ENCODE data around the gene RPH3AL. TPM values are rescaled to one million over a fixed set of nuclear protein-coding genes. Genes with fewer than 3 reads are reported as not detected.

The RPH3AL gene
- total and polyA plus RNA-seq, 7 donors: 3.7 to 18.5 (median 9.7) TPM

- H3K36me3 ChIP-seq (ENCODE audit: insufficient read depth in 1 of 2, low read depth in 1 of 2): peaks cover 0 to 5% of the 10 kb centered on the region in 2 donors
- H3K9me3 ChIP-seq: no peaks in the 10 kb centered on the region
- H3K27ac ChIP-seq: no peak overlapping the region
- WGBS, 3 donors: 72 to 95% (median 77%) methylated on average over 4 of the region's 4 CpGs
- H3K4me1 ChIP-seq: no peaks in the 10 kb centered on the region
- H3K27me3 ChIP-seq (ENCODE audit: insufficient read depth in 3 of 3, low read length in 2 of 3): no peaks in the 10 kb centered on the region
- no peak for TF ChIP-seq CTCF (IDR thresholded peaks at IDR 0.05)
- intact Hi-C loops (cut with DNase I): no loop called here
- ATAC-seq (no peak), DNase-seq (no peak)
- no peak overlapping the region for H3K4me3 ChIP-seq
These were observed 91.7 kb downstream of the RPH3AL start for GRCh38 chr17:260944-261343.

- H3K27ac ChIP-seq: no peak overlapping the region
- TF ChIP-seq CTCF (IDR thresholded peaks at IDR 0.05): no peak
- H3K4me3 ChIP-seq: no peak overlapping the region
- 61 to 67% (median 66%) methylated on average over 15 of the region's 15 CpGs for WGBS, 3 donors
- peaks cover 0 to 5% of the 10 kb centered on the region in 2 donors for H3K36me3 ChIP-seq (ENCODE audit: insufficient read depth in 1 of 2, low read depth in 1 of 2)
- ATAC-seq: no peak
- H3K27me3 ChIP-seq (ENCODE audit: insufficient read depth in 3 of 3, low read length in 2 of 3): no peaks in the 10 kb centered on the region
- no peak for DNase-seq
- no peaks in the 10 kb centered on the region for H3K9me3 ChIP-seq
- H3K4me1 ChIP-seq: no peaks in the 10 kb centered on the region
- intact Hi-C loops (cut with DNase I): no loop called here
These were observed 92.4 kb downstream of the RPH3AL start for GRCh38 chr17:260031-260791.

GRCh38 chr17:259341-259976, 93.1 kb downstream of the RPH3AL start:
- Histone ChIP-seq H3K9me3 (no peaks in the 10 kb centered on the region), H3K36me3 (ENCODE audit: insufficient read depth in 1 of 2, low read depth in 1 of 2) (peaks cover 0 to 5% of the 10 kb centered on the region in 2 donors), H3K4me1 (no peaks in the 10 kb centered on the region), H3K27ac (no peak overlapping the region), H3K4me3 (no peak overlapping the region), H3K27me3 (ENCODE audit: insufficient read depth in 3 of 3, low read length in 2 of 3) (no peaks in the 10 kb centered on the region)
- DNase-seq (no peak), ATAC-seq (no peak)
- no peak for TF ChIP-seq CTCF (IDR thresholded peaks at IDR 0.05)
- WGBS, 3 donors: 54 to 64% (median 57%) methylated on average over 21 to 22 of the region's 22 CpGs
- intact Hi-C loops (cut with DNase I): no loop called here

- H3K36me3 ChIP-seq (ENCODE audit: insufficient read depth in 1 of 2, low read depth in 1 of 2): peaks cover 0 to 5% of the 10 kb centered on the region in 2 donors
- H3K27me3 ChIP-seq (ENCODE audit: insufficient read depth in 3 of 3, low read length in 2 of 3): no peaks in the 10 kb centered on the region
- H3K4me3 ChIP-seq: no peak overlapping the region
- no peaks in the 10 kb centered on the region for H3K4me1 ChIP-seq
- WGBS, 3 donors: 94 to 96% (median 95%) methylated on average over 12 of the region's 12 CpGs
- ATAC-seq (no peak), DNase-seq (no peak)
- H3K9me3 ChIP-seq: no peaks in the 10 kb centered on the region
- H3K27ac ChIP-seq: no peak overlapping the region
- intact Hi-C loops (cut with DNase I): no loop called here
- TF ChIP-seq CTCF (IDR thresholded peaks at IDR 0.05): no peak
These were observed 93.7 kb downstream of the RPH3AL start for GRCh38 chr17:258906-259305.

Data from psoas muscle (tissue), 8 donors.